ENCODE data around the gene BCOR. TPM values are rescaled to one million over a fixed set of nuclear protein-coding genes. Genes with fewer than 3 reads are reported as not detected.

The BCOR gene
- total and polyA plus RNA-seq, 2 of the 13 experiments (the other 11 are each of a cell fraction or from before 2014, with no cell fraction given) = 14.3 to 15.2 TPM

DNA sequence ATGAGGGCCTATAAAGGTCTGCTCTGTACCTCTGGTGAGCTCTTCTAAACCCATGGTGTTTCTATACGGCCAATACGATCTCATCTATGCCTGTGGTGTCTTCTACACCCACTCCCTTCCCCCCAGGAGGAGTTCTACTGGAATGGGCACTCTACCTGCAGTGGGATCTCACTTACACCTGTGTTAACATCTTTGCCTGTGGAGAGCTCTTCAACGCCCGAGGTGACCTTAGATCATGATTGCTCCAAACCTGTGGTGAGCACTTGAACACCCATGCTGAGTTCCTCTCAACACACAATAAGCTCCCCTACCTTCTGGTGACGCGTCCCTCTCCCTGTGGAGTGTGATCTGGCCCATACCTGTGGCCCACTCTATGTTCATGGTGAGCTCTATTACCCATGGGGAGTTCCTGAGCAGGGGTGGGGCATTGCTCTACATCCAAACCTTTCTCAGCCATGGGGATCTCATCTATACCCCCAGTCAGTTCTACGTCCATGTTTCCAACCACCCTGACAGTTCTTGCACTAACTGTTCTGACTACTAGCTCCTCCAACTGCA, 48.6 kb downstream of the BCOR start:
- H3K9ac ChIP-seq (ENCODE audit: insufficient read depth, low read depth, low read length) = no peak overlapping the region
- H3K4me2 ChIP-seq (ENCODE audit: low read depth, low read length) = no peak overlapping the region
- H3K27me3 ChIP-seq (ENCODE audit: control insufficient read depth in 1 of 2, insufficient read depth in 2 of 2, low read length in 2 of 2) = no peaks in the 10 kb centered on the region
- H3K9me3 ChIP-seq (ENCODE audit: low read length) = peaks cover 7% of the 10 kb centered on the region; the same call in 1 of the 2 replicates
- H3K4me3 ChIP-seq (replicated peaks in 1 of 3; ENCODE audit: insufficient read depth in 1 of 3, low read depth in 2 of 3, low read length in 3 of 3) = no peak overlapping the region
- peak; percentile 26; the same call in 1 of the 3 replicates for ATAC-seq
- 98% methylated on average over 6 of the region's 7 CpGs for WGBS (ENCODE audit: low lambda C conversion rate)
- FAIRE-seq = no peak
- in situ Hi-C loops (cut with HindIII; ENCODE audit: extremely low pct_ligation_motif_present, low pct_unique_long_range_greater_than_20kb) (no loop called here), intact Hi-C loops (cut with micrococcal nuclease; ENCODE audit: unreplicated experiment) (no loop called here)
- no TSS peak for BruUV-seq (replicated peaks)
- CTCF ChIA-PET (ENCODE audit: low intra/inter-chr PET ratio, low total read pairs) = no interaction called here
- H3K79me2 ChIP-seq (ENCODE audit: insufficient read depth, low read length) = no peaks in the 10 kb centered on the region
- H3K27ac ChIP-seq (ENCODE audit: extremely low read length, insufficient read depth, low read length) = no peak overlapping the region
- POLR2A ChIA-PET = no interaction called here
- no peak overlapping the region for H2AFZ ChIP-seq (ENCODE audit: low read length)
- H4K20me1 ChIP-seq (ENCODE audit: insufficient read depth, low read length) = no peaks in the 10 kb centered on the region
- peaks cover 4% of the 10 kb centered on the region; the same call in 1 of the 2 replicates for H3K4me1 ChIP-seq (ENCODE audit: insufficient read depth, low read length)
- H3K36me3 ChIP-seq (replicated peaks in 1 of 2; ENCODE audit: control insufficient read depth in 1 of 2, insufficient read depth in 2 of 2, low read length in 2 of 2) = peaks cover 7 to 44% of the 10 kb centered on the region in 2 experiments
- DNase-seq (ENCODE audit: low spot score) = no peak
- TF ChIP-seq CENPT (CRISPR knock-in tag; IDR thresholded peaks at IDR 0.05; ENCODE audit: low read depth) = no peak
- no peak for TF ChIP-seq ZSCAN31 (CRISPR knock-in tag; IDR thresholded peaks at IDR 0.05; ENCODE audit: low read depth)
- TF ChIP-seq HNRNPK (IDR thresholded peaks at IDR 0.05; ENCODE audit: low read depth, low read length, poor library complexity, severe bottlenecking) = no peak
- TF ChIP-seq, protein P1, sequence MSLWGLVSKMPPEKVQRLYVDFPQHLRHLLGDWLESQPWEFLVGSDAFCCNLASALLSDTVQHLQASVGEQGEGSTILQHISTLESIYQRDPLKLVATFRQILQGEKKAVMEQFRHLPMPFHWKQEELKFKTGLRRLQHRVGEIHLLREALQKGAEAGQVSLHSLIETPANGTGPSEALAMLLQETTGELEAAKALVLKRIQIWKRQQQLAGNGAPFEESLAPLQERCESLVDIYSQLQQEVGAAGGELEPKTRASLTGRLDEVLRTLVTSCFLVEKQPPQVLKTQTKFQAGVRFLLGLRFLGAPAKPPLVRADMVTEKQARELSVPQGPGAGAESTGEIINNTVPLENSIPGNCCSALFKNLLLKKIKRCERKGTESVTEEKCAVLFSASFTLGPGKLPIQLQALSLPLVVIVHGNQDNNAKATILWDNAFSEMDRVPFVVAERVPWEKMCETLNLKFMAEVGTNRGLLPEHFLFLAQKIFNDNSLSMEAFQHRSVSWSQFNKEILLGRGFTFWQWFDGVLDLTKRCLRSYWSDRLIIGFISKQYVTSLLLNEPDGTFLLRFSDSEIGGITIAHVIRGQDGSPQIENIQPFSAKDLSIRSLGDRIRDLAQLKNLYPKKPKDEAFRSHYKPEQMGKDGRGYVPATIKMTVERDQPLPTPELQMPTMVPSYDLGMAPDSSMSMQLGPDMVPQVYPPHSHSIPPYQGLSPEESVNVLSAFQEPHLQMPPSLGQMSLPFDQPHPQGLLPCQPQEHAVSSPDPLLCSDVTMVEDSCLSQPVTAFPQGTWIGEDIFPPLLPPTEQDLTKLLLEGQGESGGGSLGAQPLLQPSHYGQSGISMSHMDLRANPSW (CRISPR knock-in tag; IDR thresholded peaks at IDR 0.05; ENCODE audit: borderline replicate concordance) = no peak
- TF ChIP-seq GLMP (CRISPR knock-in tag; IDR thresholded peaks at IDR 0.05; ENCODE audit: borderline replicate concordance) = no peak
- no peak for TF ChIP-seq ZNF407 (CRISPR knock-in tag; IDR thresholded peaks at IDR 0.05; ENCODE audit: not compliant biosample characterization)
- TF ChIP-seq CBX2 (IDR thresholded peaks at IDR 0.05; ENCODE audit: low read depth, low read length) = no peak
- TF ChIP-seq CBX2 (CRISPR knock-in tag; IDR thresholded peaks at IDR 0.05; ENCODE audit: low read depth) = no peak
- TF ChIP-seq ZNF432 (CRISPR knock-in tag; IDR thresholded peaks at IDR 0.05; ENCODE audit: borderline replicate concordance) = no peak
- TF ChIP-seq ZNF17 (CRISPR knock-in tag; IDR thresholded peaks at IDR 0.05) = no peak
